GM19467 (cell line): ENCODE data around the gene AGFG2.

Experiments used
- ATAC-seq: cut with Tn5 transposase; IDR thresholded peaks from one replicate; pipeline ENCODE4 v1.9.1; 2021; ENCODE audit warnings: mild to moderate bottlenecking, moderate library complexity; ENCODE audit not compliant: unreplicated experiment

AGFG2 gene

GRCh38 chr7:100583132-100584053 is 44.4 kb downstream of the AGFG2 start:
- ATAC-seq: no peak

GRCh38 chr7:100584054-100584682 is 45.2 kb downstream of the AGFG2 start:
- no peak for ATAC-seq

- no peak for ATAC-seq
These were observed 45.9 kb downstream of the AGFG2 start for GRCh38 chr7:100584683-100585510.

GRCh38 chr7:100585511-100586265 is 46.7 kb downstream of the AGFG2 start, which contains the start of gene LRCH4:
LRCH4 (minus strand) TSS chr7:100586129; CDS start chr7:100586100, 29 bp downstream.
- peak; percentile 21 for ATAC-seq

DNA sequence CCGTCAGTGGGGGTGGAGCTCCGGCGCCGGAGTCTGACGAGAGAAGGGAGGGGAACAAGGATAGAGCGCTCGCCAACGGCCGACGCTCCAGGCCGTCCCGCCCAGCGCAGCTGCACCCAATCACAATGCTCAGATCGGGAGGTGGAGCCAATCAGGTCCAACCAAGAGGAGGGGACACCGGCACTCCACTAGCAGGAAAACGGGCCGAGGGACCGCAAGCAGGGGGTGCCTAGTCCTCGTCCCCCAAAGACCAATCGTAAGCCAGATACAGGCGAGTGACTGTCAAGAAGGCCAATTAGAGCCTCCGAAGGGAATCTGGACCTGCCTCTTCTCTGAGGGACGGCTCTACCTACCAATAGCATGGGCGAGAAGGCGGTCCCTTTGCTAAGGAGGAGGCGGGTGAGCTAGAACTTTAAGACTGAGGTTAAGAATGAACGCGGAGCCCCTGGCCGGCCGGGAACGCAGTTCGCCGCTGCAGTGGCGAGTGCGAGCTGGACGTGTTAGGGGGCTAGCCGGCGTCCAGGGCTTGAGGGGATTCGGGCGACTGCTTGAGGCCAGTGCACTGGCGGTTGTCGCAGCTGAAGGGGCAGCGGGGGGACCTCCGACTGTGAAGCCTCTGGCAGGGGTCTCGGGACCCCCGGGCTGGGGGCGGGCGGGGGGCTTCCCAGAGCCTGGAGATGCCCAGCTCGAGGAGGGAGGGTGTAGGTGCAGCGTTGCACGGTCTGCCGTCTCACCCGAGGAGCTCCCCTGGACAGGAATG is 47.4 kb downstream of the AGFG2 start, which contains the start of gene FBXO24:
Gene FBXO24 (plus strand): TSS at position 63 of the 760 bp plus-strand sequence. CDS start 298 bp downstream, at position 361.
- peak; percentile 85 for ATAC-seq

DNA sequence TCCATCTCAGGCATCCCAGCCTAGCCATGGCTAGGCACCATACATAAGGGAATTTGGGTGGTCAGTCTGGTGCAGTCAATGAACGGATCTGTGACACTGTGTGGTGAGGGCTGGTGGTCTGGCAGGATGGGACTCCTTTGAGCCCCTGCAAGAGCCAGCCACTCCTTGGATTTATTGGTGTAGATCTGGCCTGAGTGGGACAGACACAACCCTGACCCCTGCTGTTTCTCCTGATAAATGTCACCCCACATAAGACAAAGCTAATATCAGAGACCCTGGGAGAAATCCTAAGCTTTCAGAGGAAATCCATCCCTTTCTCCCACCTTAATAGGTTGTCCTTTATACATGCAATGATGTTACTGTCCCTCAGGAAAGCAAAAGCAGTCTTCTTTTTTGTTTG is 49.4 kb downstream of the AGFG2 start:
- no peak for ATAC-seq

GRCh38 chr7:100589341-100589947 is 50.4 kb downstream of the AGFG2 start:
- ATAC-seq: no peak

DNA sequence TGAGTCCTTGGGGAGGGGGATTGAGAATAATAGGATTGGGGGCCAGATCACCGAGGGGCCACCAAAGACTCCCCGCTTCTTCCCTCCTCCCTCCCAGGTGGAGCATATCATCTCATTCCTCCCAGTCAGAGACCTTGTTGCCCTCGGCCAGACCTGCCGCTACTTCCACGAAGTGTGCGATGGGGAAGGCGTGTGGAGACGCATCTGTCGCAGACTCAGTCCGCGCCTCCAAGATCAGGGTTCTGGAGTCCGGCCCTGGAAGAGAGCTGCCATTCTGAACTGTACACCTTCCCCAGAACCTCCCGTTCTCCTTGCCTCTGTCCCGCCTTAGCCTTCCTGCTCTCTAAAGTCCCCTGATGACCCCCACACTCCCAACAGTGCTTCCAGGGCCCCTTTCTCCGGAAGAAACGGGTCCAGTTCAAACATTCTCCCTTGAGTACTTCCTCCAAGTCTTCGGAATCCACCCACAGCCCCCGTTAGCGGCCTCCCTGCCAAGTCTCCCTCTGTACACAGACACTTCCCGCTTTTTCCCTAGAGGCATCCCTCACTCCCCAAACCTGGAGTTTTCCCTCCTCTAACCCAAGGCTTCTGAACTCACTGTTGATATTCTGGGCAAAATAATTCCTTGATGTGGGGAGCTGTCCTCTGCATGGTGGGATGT is 51.2 kb downstream of the AGFG2 start:
- ATAC-seq: no peak

DNA sequence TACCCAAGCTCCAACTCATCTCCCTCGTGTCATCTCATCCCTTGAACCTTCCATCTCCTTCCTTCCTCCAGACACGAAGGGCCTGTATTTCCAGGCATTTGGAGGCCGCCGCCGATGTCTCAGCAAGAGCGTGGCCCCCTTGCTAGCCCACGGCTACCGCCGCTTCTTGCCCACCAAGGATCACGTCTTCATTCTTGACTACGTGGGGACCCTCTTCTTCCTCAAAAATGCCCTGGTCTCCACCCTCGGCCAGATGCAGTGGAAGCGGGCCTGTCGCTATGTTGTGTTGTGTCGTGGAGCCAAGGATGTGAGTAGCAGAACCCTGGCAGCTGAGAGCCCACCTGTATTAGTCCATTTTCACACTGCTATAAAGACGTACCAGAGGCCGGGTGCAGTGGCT is 52.6 kb downstream of the AGFG2 start:
- no peak for ATAC-seq

GRCh38 chr7:100595188-100595587 is 56.2 kb downstream of the AGFG2 start:
- ATAC-seq: no peak

DNA sequence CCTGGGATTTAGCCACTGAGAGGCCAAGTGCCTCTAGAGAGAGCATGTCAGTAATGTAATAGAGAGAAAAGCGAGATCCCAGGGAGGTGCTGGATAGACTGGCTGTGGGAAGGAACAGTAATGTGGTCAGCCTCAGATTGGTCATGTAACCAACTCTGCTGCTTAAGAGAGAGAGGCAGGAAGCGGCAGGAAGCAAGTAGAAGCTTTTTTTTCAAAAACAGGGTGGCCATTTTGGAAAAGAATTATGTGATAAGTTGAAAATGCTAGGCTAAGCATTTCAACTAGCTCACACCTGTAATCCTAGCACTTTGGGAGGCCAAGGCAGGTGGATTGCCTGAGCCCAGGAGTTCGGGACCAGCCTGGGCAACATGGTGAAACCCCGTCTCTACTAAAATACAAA is 59.4 kb downstream of the AGFG2 start:
- no peak for ATAC-seq

- no peak for ATAC-seq
These were observed 61.1 kb downstream of the AGFG2 start for GRCh38 chr7:100599911-100600729.

GRCh38 chr7:100600730-100601038 is 61.7 kb downstream of the AGFG2 start:
- ATAC-seq: no peak

DNA sequence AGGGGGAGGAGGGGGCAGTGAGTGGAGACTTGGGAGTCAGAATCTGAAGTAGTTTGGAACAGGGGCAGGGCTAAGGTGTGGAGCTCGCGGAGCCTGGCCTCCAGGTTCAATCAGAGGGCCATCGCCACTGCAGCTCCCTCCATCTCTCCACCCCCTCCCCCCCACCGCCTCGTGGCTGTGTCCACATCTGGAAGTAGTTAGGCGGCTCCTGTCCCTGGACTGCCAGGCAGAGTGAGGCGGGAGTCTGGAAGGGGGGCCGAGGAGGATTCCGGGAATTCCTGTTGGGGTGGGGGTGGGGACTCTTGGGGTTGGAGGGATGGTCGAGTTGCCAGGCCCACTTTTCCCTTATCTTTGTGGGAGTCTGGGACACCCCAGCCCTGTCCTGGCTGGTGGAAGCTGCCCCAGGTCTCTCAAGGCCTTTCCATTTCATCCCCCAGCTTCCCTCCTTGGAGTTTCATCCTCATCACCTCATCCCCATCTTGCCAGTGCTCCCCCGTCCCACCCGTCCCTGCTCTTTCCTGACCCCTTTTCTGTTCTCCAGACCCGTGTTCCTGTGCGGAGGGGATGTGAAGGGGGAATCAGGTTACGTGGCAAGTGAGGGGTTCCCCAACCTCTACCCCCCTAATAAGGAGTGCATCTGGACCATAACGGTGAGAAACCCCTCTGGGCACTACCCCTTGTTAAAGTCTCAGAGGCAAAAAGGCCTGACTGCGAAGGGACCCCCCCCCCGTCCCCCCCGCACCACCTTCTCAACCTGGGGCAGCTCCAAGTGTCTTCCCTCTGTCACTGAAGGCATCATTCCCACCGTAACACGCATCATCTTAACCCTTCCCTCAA is 64.1 kb downstream of the AGFG2 start:
- no peak for ATAC-seq

GRCh38 chr7:100603726-100604027 is 64.7 kb downstream of the AGFG2 start:
- ATAC-seq: no peak

DNA sequence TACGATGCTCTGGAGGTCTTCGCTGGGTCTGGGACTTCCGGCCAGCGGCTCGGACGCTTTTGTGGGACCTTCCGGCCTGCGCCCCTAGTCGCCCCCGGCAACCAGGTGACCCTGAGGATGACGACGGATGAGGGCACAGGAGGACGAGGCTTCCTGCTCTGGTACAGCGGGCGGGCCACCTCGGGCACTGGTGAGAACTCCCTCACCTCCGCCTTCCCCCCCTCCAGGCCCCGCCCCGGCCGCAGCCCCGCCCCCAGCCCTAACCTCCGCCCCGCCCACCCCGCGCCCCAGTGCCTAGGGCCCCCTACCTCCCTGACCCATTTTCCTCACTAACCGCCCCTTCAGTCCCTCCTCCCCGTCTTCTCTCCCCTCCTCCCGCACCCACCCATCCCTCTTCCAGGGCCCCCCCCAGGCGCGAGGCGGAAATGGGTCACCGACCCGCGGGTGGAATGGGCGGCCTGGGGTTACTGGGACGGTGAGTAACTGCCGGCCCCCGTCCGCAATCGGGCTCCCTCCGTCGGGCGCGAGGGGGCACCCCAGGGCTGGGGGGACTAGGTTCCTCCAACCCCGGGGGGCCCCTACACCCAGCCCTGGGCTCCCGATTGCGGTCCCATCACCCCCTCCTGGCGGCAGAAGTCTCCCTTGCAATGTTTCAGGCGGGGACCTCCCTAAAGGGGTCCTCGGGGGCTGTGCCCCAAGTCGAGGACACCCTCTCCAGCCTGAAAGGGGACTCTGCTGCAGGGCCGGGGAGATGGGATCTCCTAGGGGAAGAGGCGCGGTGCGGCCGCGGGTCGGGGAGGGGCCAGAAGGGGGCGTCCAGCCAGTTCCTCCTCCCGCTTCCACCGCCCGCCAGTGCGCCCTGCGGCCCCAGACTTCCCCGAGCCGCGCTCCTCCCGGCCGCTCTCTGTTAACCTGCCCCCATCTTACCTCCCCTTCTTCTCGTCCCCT is 65.3 kb downstream of the AGFG2 start:
- peak; percentile 50 for ATAC-seq
